Embryonic facial prominence (tissue), 1 donor: ENCODE results near the gene OXER1.

Source experiments
- DNase-seq: peaks from one replicate; pipeline ENCODE4 v3.0.0-alpha.2; 2016; ENCODE audit errors: extremely low spot score

OXER1 gene

GRCh38 chr2:42764096-42764495 is at the start of gene OXER1:
Gene OXER1, minus strand, starts transcription at chr2:42764135. Its CDS starts 73 bp downstream, at chr2:42764062.
- no peak for DNase-seq

DNA sequence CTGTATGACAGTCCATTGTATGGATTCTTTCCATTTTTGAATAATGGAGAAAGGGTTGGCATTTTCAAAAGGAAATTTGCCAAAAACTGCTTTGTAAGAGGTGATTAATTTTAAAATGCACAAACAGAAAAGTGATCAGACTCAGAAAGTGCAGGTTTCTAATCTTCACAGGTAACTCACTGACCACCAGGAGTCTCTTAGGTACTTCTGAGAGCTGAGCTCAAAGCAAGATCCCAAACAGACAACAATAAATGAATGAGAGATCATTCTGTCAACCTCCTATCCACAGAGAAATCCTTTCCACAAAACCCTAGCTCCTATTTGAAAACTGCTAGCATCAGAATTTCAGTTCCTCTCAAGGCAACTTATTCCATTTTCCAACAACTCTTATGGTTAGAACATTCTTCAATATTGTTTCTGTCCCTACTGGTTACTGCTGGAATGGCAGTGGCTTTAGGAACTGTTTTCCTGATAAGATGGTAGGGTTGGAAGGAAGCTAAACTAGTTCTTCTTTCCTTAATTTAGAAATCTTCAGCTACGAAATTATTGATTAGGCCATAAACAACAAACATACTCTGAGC is 49.1 kb upstream of the OXER1 start:
- DNase-seq, result no peak

GRCh38 chr2:42810971-42811811 is 47.3 kb upstream of the OXER1 start:
- peak; percentile 61 for DNase-seq

GRCh38 chr2:42810121-42810970 is 46.4 kb upstream of the OXER1 start:
- DNase-seq, result peak; percentile 87

DNA sequence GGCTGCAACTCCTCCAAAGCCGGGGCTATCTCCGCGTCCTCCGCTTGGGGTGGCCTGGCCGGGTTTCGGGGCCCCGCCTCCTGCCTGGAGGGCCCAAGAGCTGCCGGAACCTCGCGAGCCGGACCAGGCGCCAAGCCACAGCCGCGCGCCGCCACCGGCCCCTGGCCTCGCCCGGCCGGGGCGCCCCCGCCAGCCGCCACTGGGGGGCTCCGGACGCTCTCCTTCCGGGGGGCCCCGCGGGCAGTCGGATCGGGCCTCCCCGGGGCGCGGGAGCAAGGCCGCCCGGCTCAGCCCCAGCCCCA is 45.8 kb upstream of the OXER1 start:
- peak; percentile 47 for DNase-seq

DNA sequence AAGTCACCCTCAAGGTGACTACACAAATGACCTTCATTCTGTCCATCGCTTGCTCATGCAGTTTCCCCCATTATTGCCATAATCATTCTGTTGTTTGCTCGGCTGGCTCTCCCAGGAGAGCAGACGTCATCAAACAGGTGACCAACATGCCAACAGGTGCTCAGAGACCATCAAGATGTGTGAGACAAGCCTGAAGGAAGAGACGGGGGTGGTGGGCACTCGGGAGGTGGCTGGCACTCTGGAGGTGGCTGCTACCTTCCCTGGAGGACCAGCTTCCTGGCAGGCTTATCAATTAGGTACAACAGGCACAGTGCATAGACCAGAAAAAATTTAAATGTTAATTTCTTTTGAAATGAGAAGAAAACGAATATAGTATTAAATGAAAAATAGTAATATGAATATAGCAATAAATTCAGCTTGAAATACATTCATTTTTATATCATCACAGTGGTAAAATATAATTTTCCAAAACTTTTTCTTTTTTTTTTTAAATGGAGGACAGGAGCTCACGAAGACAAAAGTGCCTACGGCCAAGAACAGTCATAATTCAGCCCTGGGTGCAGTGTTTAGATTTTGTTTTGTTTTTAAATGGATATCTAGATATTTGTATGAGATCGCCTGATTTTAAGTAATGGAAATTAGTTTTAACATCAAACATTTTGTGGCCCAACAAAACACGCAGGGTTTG is 45.3 kb upstream of the OXER1 start:
- no peak for DNase-seq

- no peak for DNase-seq
These were observed 44.4 kb upstream of the OXER1 start for GRCh38 chr2:42808301-42808700.

DNA sequence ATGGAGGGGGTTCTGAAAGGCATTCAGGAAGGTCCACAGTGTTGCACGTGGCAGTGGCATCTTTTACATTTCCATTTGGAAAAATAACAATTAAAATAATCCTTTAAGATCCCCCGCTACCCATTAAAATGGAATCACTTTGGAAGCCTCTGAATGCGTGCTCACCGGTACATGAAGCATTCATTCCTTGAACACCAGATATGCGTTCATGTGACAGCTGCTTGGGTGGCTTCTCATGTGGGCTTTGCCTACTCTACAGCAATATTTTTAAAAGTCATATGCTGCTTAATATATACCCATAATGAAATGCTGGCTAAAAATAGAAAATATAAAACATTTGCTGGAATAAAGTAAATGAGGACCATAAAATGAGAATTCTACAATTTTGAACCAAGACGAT is 42.9 kb upstream of the OXER1 start:
- DNase-seq, result no peak

DNA sequence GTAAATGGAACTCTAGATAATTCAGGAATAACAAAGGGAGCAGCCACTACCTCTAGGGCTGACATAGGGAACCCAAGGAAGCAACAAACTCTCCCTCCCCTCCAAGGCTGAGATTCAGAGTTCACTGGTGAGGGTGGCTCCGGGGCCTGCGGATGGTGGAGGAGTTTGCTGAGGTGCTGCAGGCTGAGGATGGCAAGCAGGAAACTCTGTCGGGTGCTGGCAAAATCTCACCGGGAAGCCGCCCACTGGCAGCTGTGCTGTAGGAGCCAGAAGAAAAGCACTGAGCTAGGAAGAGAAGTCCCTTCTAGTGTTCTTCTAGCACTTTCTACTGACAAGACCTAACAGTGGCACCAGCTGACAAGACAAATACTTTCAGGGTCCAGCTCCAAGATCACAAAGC is 41.0 kb upstream of the OXER1 start:
- no peak for DNase-seq

DNA sequence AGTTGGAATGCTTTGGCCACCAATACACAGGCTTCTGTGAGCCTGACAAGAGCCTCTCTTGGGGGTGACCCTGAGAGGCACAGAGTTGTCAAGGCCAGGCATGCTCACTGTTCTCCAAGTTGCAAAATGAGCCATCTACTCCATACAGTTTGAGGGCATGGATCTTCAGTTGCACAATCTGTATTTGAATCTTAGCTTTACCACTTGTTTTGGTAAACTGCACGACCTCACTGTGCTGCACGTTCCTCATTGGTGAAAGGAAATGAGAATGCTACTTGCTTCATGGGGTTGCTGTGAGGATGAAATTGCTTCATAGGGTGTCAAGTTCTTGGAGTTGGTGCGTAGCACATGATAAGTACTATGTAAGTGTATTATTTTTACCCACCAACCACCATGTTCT is 40.4 kb upstream of the OXER1 start:
- DNase-seq, result no peak

DNA sequence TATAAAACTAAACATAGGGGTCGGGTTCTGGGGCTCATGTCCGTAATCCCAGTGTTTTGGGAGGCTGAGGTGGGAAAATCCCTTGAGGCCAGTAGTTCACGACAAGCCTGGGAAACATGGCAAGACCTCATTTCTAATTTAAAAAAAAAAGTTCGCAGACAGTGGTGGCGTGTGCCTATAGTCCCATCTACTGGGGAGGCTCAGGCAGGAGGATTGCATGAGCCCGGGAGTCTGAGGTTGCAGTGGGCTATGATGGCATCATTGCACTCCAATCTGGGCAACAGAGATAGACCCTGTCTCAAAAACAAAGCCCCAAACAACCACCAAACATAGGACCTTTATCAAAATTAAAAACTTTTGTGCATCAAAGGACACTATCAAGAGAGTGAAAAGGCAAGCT is 38.2 kb upstream of the OXER1 start:
- no peak for DNase-seq

DNA sequence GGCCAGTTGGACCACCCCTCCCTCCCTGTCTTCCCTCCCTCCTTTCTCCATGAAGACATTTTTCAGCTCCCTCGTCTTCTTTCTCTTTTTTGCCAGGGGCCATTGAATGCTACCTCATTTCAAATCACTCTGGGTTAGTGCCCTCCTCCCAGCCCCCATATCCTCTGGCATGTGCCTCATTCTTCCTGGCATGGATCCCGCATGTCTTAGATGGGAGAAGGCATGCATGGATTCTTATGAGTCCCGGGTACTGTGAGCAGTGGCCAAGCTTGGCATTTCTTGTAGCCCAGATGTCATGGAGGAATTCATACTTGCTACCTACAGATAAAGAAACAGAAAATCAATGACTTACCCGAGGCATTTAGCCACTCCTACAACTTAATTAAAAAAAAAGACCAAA is 37.4 kb upstream of the OXER1 start:
- DNase-seq, result no peak

DNA sequence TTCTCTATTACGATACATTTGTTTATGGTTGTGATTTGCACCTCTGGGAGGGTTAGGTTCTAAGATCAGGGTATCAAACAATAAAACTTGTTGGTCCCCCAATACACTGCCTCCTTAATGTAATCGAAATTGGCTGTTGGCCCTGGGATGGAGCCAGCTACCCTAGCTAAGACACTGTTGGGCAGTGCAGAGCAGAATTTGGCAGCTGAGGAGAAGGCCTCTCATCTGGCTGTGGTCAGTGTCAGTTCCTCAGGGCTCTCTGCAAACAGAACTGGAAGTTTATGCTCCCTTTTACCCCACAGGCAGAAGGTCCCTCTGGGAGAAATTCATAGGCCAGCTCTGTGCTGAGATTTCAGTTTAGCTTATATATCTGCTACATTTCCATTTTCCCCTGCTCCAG is 37.0 kb upstream of the OXER1 start:
- DNase-seq, result no peak

- DNase-seq, result no peak
These were observed 36.6 kb upstream of the OXER1 start for GRCh38 chr2:42800461-42800962.

DNA sequence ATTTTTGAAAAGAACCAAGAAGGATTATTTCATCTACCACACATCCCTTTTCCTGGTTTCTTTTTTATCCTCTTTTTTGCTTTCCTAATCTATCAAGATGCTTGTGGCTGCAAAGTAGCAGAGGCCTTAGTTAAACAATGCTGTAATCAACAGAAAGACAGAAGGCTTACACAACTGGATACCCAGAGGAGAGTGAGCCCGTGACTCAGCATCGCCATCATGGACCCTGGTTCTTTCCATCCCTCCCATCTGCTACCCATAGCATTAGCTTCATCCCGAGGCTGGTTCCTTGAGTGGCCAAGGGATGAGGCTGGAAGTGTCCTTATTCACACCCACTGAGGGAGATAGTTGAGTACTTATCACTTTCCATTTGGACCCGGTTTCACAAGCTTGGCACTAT is 35.9 kb upstream of the OXER1 start:
- DNase-seq, result no peak

GRCh38 chr2:42797281-42797680 is 33.3 kb upstream of the OXER1 start:
- DNase-seq, result no peak

DNA sequence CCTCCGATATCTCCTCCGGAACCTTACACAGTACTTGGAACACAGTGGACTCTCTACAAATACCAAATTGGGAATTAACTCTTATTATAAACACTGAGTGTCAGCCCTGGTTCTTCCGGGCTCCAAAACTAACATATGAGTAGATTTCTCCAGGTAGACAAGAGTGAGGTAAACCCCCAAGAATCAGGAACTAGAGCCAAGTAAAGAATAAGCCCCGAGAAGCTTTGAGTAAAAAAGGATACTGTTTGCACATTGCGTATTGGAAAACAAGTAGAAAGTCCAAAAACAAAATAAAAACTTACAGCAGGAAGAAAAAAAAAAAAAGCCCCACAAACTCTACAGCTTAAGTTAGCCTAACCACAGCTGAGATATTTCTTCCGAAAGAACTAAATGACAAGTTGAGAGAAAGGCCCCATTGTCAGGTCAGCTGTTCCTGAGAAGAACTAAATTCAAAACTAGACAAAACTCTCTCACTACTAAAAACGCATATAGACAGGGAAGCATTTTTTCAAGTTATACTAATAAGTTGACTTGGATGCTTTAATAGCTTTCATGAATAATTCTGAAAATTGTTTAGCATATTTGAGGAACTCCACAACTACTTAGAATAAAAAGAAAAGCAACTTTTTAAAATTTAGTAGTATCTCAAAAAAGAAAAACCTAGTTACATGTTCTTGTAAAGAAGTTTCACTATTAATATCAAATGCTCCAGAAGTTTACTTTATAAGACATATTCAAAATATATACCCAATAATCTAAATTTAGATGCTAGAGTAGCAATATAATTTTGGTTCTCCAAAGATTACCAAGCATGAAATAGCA is 32.7 kb upstream of the OXER1 start:
- no peak for DNase-seq

DNA sequence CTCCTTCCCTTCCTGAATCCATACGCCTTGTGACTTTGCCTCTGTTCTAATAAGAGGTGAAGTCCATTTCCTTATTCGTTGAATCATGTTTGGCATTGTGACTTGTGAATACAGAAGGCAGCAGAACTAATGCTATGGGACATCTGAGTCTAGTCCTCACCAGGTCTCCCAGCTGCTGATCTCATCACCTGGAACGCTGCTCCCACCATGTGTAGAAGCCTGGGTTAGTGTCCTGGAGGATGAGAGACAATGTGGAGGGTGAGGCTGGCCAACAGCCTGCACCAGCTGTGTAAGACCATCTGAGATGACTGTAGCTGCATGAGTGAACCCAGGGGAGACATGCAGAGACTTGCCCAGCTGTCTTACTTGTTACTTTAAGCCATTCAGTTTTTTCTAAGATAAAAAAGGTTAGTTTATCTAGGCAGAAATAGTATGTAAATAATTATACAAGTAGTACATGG is 31.9 kb upstream of the OXER1 start:
- DNase-seq, result no peak

- DNase-seq, result no peak
These were observed 31.3 kb upstream of the OXER1 start for GRCh38 chr2:42795275-42795674.

- no peak for DNase-seq
These were observed 30.5 kb upstream of the OXER1 start for GRCh38 chr2:42794271-42795046.
